HG03045 (cell line): ENCODE data around the gene NR1H3.
A peak's percentile ranks its signal among the peaks of the same experiment; 100 is the strongest.

Experiments used
- ATAC-seq: cut with Tn5 transposase; IDR thresholded peaks from one replicate; pipeline ENCODE4 v1.9.1; 2021; ENCODE audit warnings: mild to moderate bottlenecking, moderate library complexity; ENCODE audit not compliant: unreplicated experiment

NR1H3 gene

GRCh38 chr11:47243454-47243853 is 14.3 kb upstream of the NR1H3 start:
- ATAC-seq: no peak

- ATAC-seq: no peak
Measured at GRCh38 chr11:47244448-47245350, 13.1 kb upstream of the NR1H3 start.

- ATAC-seq: no peak
Measured at GRCh38 chr11:47245611-47246357, 12.0 kb upstream of the NR1H3 start.

- ATAC-seq: no peak
Measured at GRCh38 chr11:47247502-47247901, 10.3 kb upstream of the NR1H3 start.

DNA sequence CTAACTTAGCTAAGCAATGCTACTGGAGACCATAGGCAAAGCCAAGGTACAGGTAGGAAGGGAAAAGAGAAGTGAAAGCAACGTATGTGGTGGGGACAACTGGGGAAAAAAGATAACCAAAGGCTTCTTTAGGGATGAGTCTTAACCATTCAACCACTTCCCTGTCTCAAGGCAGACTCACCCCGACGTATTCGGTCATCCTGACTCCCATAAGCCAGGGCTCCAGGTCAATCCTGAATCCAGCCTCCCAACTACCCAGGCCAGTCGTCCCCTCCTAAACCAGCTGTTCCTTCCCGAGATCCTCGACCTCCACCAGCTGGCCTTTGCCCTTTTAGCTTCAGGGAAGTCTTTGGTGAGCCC is 9.5 kb upstream of the NR1H3 start:
- peak; percentile 24 for ATAC-seq

DNA sequence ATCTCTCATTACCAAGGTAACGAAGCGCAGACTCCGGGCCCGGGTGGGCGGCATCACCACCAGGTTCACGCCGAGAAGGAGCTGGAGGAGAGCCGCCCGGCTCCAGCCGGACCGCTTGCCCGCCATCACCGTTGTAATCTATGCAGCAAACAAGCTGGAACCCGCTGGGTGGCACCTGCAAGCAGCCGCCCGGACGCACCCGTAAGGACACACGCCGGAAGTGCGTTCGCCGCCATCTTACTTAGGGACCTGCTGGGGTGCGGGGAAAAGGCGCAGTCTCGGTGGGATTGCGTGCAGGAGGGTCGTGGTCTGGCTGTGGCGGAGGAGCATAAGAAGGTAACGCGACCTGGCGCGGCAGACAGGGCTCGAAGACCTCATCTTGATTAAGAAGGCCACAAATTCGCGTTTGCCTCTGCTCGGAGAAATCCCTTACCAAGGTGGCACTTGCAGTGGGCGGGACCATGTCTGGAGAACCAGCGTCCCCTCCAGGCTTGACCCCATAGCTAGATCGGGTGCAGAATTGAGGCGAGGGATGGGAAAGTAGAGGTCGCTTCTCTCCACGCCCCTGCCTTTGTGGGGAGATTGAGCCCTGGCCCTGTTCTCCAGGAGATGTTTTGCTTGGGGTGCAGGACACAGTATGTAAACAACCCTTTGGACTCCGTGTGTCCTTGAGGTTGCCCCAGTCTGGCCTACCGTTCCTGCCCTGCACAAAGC is 9.0 kb upstream of the NR1H3 start, which contains the start of gene ACP2:
Gene ACP2 (minus strand): TSS at position 151 of the 714 bp plus-strand sequence. CDS start 25 bp downstream, at position 126.
- ATAC-seq: peak; percentile 80

DNA sequence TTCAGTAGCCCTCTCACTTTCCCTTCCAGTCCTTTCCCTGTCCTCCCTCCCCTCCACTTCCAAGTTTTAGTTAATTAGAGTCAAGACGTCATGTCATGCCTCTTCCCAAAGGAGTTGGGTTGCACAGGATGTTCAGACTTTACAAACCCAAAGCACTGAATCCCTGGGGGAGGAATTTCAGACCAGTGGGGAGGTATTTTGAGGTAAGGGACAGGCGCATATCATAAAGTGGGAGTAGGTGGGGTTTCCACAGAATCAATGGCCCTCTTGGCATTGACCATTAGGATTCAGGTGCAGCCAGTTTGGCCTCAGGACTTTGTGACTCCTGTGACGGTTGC is 8.4 kb upstream of the NR1H3 start:
- ATAC-seq: no peak

- no peak for ATAC-seq
Measured at GRCh38 chr11:47251751-47252150, 6.0 kb upstream of the NR1H3 start.

GRCh38 chr11:47253660-47254059 is 4.1 kb upstream of the NR1H3 start:
- ATAC-seq: no peak

DNA sequence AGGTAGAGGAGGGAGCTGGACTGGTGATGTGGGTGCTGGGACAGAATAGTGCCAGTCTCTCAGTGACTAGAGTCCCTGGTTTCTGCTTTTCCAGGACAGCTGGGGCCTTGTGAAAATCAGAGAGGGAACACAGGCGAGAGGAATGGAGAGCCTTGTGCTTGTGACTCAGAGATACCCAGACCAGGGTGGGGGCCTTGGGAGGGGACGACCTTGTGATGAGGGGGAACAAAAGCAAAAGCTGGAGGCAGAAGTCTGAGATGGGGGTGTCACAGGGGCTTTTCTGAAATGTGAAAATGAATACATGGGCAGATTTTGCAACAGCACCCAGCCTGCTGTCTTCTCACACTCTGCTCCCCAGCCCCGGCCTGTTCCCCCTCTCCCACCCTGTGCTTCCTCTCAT is 3.4 kb upstream of the NR1H3 start:
- ATAC-seq: no peak

DNA sequence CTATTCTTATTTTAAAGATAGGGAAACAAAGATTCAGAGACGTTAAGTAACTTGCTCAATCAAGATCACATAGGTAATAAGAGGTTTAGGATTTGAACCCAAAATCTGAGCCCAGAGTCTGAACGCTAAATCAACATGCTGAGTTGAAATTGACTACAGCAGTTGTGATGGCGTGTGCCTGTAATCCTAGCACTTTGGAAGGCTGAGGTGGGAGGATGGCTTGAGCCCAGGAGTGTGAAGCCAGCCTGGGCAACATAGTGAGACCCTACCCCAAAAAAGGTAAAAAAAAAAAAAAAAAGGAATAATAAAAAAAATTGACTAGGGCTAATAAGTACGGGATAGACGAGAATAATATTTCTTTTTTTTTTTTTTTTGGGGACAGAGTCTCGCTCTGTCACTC is 1.4 kb upstream of the NR1H3 start:
- ATAC-seq: no peak

- no peak for ATAC-seq
Measured at GRCh38 chr11:47257177-47257516, 649 bp upstream of the NR1H3 start.

DNA sequence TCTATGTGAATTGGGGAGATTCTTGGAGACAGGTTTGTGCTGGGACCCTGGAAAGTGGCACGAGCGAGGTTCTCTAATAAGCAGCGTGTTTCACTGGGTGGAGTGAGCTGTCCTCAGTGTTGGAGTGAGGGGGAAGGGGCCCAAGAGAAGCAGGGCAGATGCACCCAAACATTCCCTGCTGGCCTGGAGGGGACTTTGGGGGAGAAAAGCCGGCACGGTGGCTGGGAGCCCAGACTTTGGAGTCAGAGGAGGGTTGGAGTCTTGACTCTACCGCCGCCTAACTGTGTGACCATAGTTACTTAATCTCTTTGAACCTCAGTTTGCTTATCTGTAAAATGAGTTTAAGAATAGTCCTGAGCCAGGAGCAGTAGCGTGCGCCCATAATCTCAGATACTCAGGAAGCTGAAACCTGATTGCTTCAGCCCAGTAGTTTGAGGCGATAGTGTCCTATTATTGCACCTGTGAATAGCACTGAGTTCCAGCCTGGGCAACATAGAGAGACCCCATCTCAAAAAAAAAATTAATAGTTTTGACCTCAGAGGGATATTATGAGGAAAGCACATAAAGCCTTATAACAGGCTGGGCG is 614 bp downstream of the NR1H3 start:
- ATAC-seq: no peak

GRCh38 chr11:47259232-47259977 is 1.6 kb downstream of the NR1H3 start:
- no peak for ATAC-seq

GRCh38 chr11:47260366-47260765 is 2.6 kb downstream of the NR1H3 start:
- ATAC-seq: no peak

DNA sequence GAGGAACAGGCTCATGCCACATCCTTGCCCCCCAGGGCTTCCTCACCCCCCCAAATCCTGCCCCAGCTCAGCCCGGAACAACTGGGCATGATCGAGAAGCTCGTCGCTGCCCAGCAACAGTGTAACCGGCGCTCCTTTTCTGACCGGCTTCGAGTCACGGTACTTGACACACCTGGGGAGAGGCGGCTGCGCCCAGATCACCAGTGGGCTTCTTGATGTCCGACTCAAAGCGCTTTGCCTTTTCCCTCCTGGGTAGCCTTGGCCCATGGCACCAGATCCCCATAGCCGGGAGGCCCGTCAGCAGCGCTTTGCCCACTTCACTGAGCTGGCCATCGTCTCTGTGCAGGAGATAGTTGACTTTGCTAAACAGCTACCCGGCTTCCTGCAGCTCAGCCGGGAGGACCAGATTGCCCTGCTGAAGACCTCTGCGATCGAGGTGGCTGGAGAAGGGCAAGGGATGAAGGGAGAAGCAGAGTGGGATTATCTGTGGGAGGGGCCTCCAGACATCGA is 3.5 kb downstream of the NR1H3 start:
- ATAC-seq: no peak

DNA sequence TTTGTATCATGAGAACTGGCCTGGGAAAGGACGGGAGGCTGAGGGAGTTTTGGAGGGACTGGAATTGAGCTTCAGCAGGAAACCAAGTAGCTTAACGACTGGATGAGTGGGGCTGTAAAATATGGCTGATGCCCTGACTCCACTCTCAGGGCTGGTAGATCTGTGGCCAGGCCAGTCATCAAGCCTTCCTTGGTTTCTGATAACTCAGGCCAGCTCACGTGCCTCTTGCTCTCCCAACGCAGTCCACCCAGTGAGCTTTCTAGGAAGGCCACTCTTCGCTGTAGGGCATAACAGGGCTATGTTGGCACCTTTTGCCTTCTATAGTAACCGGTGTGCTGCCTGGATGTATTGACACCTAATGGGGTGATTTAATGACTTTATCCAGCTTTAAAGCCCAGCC is 6.3 kb downstream of the NR1H3 start:
- no peak for ATAC-seq

- ATAC-seq: no peak
Measured at GRCh38 chr11:47264521-47264920, 6.7 kb downstream of the NR1H3 start.

DNA sequence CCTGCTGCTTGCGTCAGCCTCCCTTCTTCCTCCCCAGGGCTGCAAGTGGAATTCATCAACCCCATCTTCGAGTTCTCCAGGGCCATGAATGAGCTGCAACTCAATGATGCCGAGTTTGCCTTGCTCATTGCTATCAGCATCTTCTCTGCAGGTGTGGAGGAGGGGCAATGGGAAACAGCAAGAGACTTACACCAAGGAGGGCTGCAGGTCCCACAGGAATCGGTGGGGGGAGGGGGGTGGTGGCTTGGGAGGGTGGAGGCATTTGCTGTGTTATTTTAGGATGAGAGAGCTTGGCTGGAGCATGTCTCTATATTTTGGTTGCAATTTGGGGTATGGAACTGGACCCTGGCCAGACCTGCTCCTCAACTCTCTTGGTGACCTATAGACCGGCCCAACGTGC is 10.1 kb downstream of the NR1H3 start:
- ATAC-seq: no peak

DNA sequence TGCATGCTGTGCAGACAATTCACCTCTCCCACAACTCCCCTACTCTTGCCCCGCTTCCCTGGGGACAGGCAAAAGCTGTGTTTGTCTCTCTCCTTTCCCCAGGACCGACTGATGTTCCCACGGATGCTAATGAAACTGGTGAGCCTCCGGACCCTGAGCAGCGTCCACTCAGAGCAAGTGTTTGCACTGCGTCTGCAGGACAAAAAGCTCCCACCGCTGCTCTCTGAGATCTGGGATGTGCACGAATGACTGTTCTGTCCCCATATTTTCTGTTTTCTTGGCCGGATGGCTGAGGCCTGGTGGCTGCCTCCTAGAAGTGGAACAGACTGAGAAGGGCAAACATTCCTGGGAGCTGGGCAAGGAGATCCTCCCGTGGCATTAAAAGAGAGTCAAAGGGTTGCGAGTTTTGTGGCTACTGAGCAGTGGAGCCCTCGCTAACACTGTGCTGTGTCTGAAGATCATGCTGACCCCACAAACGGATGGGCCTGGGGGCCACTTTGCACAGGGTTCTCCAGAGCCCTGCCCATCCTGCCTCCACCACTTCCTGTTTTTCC is 10.7 kb downstream of the NR1H3 start:
- ATAC-seq: no peak
